HCT116 (cell line): ENCODE data around the gene GABRA6. TPM values are rescaled to one million over a fixed set of nuclear protein-coding genes. Genes with fewer than 3 reads are reported as not detected.

Experiments
- ATAC-seq: fragments of 200-7000 bp; cut with Tn5 transposase; 2 replicates; pipeline ENCODE4 v1.9.1; 2020; ENCODE audit warnings: mild to moderate bottlenecking, moderate library complexity
- BruUV-seq: library from RNA; stranded (reverse); fragments of 400-500 nt; replicated peaks from 2 replicates; lab custom pipeline; 2021; lab: Mats Ljungman, UMichigan
- CTCF ChIA-PET: fragments of 300-600 bp; sonication (Branson Sonifier 250); formaldehyde crosslinking; loops from one replicate; lab custom pipeline; 2021; ENCODE audit warnings: antibody characterized with exemption; lab: Charles Lee
- POLR2A ChIA-PET: fragments of 300-600, 350-600 bp; sonication (Branson Sonifier 250); formaldehyde crosslinking; loops from one replicate; lab custom pipeline; 2021; ENCODE audit warnings: antibody characterized with exemption; lab: Charles Lee
- RAD21 ChIA-PET, 2 experiments: fragments of 300-600 bp; sonication (Branson Sonifier 250); formaldehyde crosslinking; loops; one replicate each; lab custom pipeline; 2023; ENCODE audit warnings: low total read pairs in 2 of 2; ENCODE audit not compliant: uncharacterized antibody in 2 of 2, unreplicated experiment in 2 of 2, low non-redundant PET in 1 of 2; lab: Charles Lee
- DNase-seq: peaks from one replicate; pipeline ENCODE4 v3.0.0-alpha.2; 2010; ENCODE audit warnings: low read depth, low spot score
- H2AFZ ChIP-seq: fragments of 200-600 bp; shearing (Covaris generic), sonication (generic); 2 replicates; pipeline ENCODE4 v1.6.1; 2017; ENCODE audit warnings: low read depth, mixed run types, mixed read lengths, antibody characterized with exemption, low read length; ENCODE audit not compliant: poor library complexity, severe bottlenecking
- H3K27ac ChIP-seq: 2 replicates; pipeline ENCODE4 v1.5.1; 2012; ENCODE audit warnings: low read depth, low read length
- H3K27me3 ChIP-seq: fragments of 200-600 bp; sonication (generic); 2 replicates; pipeline ENCODE4 v1.6.1; 2016; ENCODE audit warnings: mixed run types, low read length, mixed read lengths; ENCODE audit not compliant: insufficient read depth
- H3K36me3 ChIP-seq, 2 experiments: fragments of 200-500 bp in 1 of 2; fragments of 200-600 bp in 1 of 2; sonication (Bioruptor generic) in 1 of 2; sonication (generic) in 1 of 2; 2 replicates each; pipeline versions ENCODE4 v1.5.1 to v1.6.1; 2014 to 2016; ENCODE audit warnings: low read length in 2 of 2, inconsistent platforms in 1 of 2, mixed read lengths in 1 of 2, mixed run types in 1 of 2; ENCODE audit not compliant: insufficient read depth in 2 of 2, control insufficient read depth in 1 of 2
- H3K4me1 ChIP-seq, 2 experiments: fragments of 200-600 bp in 1 of 2; sonication (generic) in 1 of 2; 2 replicates each; pipeline versions ENCODE4 v1.5.1 to v1.6.1; 2012 to 2017; ENCODE audit warnings: low read length in 2 of 2, inconsistent platforms in 1 of 2, mild to moderate bottlenecking in 1 of 2, mixed read lengths in 1 of 2, mixed run types in 1 of 2, moderate library complexity in 1 of 2; ENCODE audit not compliant: insufficient read depth in 2 of 2, control insufficient read depth in 1 of 2
- H3K4me2 ChIP-seq: fragments of 200-600 bp; sonication (generic); 2 replicates; pipeline ENCODE4 v1.6.1; 2017; ENCODE audit warnings: mixed run types, low read length, mixed read lengths
- H3K4me3 ChIP-seq, 2 experiments: fragments of 200-600 bp in 1 of 2; sonication (generic) in 1 of 2; replicated peaks in 1 of 2; 2 replicates each; pipeline ENCODE4 v1.5.1; 2011 to 2016; ENCODE audit warnings: low read length in 2 of 2, control low read depth in 1 of 2, low read depth in 1 of 2, mild to moderate bottlenecking in 1 of 2, mixed read lengths in 1 of 2, mixed run types in 1 of 2
- H3K79me2 ChIP-seq: fragments of 200-600 bp; sonication (generic); 2 replicates; pipeline ENCODE4 v1.6.1; 2017; ENCODE audit warnings: mild to moderate bottlenecking, mixed run types, low read length, moderate library complexity, mixed read lengths; ENCODE audit not compliant: insufficient read depth
- H3K9ac ChIP-seq: fragments of 200-600 bp; sonication (generic); 2 replicates; pipeline ENCODE4 v1.6.1; 2016; ENCODE audit warnings: low read length, mixed read lengths
- H3K9me2 ChIP-seq: fragments of 200-600 bp; sonication (generic), shearing (Covaris generic); 2 replicates; pipeline ENCODE4 v1.6.1; 2017; ENCODE audit warnings: mixed run types, mild to moderate bottlenecking, moderate library complexity; ENCODE audit not compliant: insufficient read depth
- H3K9me3 ChIP-seq, 2 experiments: fragments of 200-500 bp in 1 of 2; fragments of 200-600 bp in 1 of 2; sonication (Bioruptor generic) in 1 of 2; sonication (generic) in 1 of 2; 2 replicates each; pipeline ENCODE4 v1.6.1; 2014 to 2017; ENCODE audit warnings: low read length in 2 of 2, mixed read lengths in 2 of 2, inconsistent platforms in 1 of 2, low read depth in 1 of 2, mild to moderate bottlenecking in 1 of 2, mixed run types in 1 of 2, moderate library complexity in 1 of 2; ENCODE audit not compliant: control insufficient read depth in 1 of 2, insufficient read depth in 1 of 2
- H4K20me1 ChIP-seq: fragments of 200-600 bp; sonication (generic), shearing (Covaris generic); 2 replicates; pipeline ENCODE4 v1.6.1; 2017; ENCODE audit warnings: mixed run types, mild to moderate bottlenecking, moderate library complexity; ENCODE audit not compliant: insufficient read depth
- CBX3 ChIP-seq: IDR thresholded peaks from 2 replicates; pipeline ENCODE4 v1.6.1; 2012; ENCODE audit warnings: low read depth
- CEBPB ChIP-seq: IDR thresholded peaks from 2 replicates; pipeline ENCODE4 v1.6.1; 2012; ENCODE audit warnings: low read depth
- EGR1 ChIP-seq: IDR thresholded peaks from 2 replicates; pipeline ENCODE4 v1.6.1; 2012; ENCODE audit warnings: low read depth
- FOSL1 ChIP-seq: IDR thresholded peaks from 2 replicates; pipeline ENCODE4 v1.6.1; 2012; ENCODE audit warnings: low read depth
- POLR2A ChIP-seq: IDR thresholded peaks from 2 replicates; pipeline ENCODE4 v1.7.0; 2011; ENCODE audit warnings: borderline replicate concordance; ENCODE audit not compliant: insufficient read depth, insufficient read length; ENCODE audit errors: extremely low read depth
- RAD21 ChIP-seq: IDR thresholded peaks from 2 replicates; pipeline ENCODE4 v1.6.1; 2012; ENCODE audit warnings: low read depth, mild to moderate bottlenecking
- SIN3A ChIP-seq: IDR thresholded peaks from 2 replicates; pipeline ENCODE4 v1.6.1; 2012; ENCODE audit warnings: low read depth
- SRF ChIP-seq: IDR thresholded peaks from 2 replicates; pipeline ENCODE4 v1.6.1; 2012; ENCODE audit warnings: low read depth
- intact Hi-C: fragments of 100-400 bp; cut with micrococcal nuclease; formaldehyde crosslinking; loops from 2 replicates; pipeline ENCODE4 v1.10.0; 2022
- total RNA-seq: library from RNA; stranded (reverse); gene quantifications from one replicate; pipeline ENCODE4 v1.2.1, GENCODE V29; 2021; ENCODE audit not compliant: unreplicated experiment
- TF ChIP-seq, protein P1 (sequence below): IDR thresholded peaks from 2 replicates; pipeline ENCODE4 v1.6.1; 2012
- TF ChIP-seq, protein P2 (sequence below): IDR thresholded peaks from 2 replicates; pipeline ENCODE4 v1.6.1; 2012; ENCODE audit warnings: low read depth
- TF ChIP-seq, protein P3 (sequence below), 3 experiments: fragments of 200-600 bp in 1 of 3; sonication (generic) in 1 of 3; IDR thresholded peaks in 2 of 3; conservative IDR thresholded peaks in 1 of 3; 2 replicates each; pipeline ENCODE4 v1.5.1; 2012 to 2017; ENCODE audit warnings: low read depth in 2 of 3, low read length in 2 of 3, antibody characterized with exemption in 1 of 3, borderline replicate concordance in 1 of 3, control low read depth in 1 of 3, mild to moderate bottlenecking in 1 of 3, mixed read lengths in 1 of 3, mixed run types in 1 of 3, moderate library complexity in 1 of 3; ENCODE audit not compliant: insufficient read depth in 1 of 3

Gene GABRA6
- total RNA-seq, 1 experiment from 2014 or later: not detected

GRCh38 chr5:161700065-161700464 lies 14.5 kb downstream of the GABRA6 start:
- ChIA-PET CTCF (no interaction called here), RAD21 (no interaction called here), POLR2A (no interaction called here)
- TF ChIP-seq, protein P1, sequence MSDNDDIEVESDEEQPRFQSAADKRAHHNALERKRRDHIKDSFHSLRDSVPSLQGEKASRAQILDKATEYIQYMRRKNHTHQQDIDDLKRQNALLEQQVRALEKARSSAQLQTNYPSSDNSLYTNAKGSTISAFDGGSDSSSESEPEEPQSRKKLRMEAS: no peak
- TF ChIP-seq CEBPB (no peak), RAD21 (no peak), FOSL1 (no peak), SRF (no peak), EGR1 (no peak), CBX3 (no peak), POLR2A (no peak), SIN3A (no peak)
- TF ChIP-seq, protein P2, sequence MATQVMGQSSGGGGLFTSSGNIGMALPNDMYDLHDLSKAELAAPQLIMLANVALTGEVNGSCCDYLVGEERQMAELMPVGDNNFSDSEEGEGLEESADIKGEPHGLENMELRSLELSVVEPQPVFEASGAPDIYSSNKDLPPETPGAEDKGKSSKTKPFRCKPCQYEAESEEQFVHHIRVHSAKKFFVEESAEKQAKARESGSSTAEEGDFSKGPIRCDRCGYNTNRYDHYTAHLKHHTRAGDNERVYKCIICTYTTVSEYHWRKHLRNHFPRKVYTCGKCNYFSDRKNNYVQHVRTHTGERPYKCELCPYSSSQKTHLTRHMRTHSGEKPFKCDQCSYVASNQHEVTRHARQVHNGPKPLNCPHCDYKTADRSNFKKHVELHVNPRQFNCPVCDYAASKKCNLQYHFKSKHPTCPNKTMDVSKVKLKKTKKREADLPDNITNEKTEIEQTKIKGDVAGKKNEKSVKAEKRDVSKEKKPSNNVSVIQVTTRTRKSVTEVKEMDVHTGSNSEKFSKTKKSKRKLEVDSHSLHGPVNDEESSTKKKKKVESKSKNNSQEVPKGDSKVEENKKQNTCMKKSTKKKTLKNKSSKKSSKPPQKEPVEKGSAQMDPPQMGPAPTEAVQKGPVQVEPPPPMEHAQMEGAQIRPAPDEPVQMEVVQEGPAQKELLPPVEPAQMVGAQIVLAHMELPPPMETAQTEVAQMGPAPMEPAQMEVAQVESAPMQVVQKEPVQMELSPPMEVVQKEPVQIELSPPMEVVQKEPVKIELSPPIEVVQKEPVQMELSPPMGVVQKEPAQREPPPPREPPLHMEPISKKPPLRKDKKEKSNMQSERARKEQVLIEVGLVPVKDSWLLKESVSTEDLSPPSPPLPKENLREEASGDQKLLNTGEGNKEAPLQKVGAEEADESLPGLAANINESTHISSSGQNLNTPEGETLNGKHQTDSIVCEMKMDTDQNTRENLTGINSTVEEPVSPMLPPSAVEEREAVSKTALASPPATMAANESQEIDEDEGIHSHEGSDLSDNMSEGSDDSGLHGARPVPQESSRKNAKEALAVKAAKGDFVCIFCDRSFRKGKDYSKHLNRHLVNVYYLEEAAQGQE: no peak
- TF ChIP-seq, protein P3, sequence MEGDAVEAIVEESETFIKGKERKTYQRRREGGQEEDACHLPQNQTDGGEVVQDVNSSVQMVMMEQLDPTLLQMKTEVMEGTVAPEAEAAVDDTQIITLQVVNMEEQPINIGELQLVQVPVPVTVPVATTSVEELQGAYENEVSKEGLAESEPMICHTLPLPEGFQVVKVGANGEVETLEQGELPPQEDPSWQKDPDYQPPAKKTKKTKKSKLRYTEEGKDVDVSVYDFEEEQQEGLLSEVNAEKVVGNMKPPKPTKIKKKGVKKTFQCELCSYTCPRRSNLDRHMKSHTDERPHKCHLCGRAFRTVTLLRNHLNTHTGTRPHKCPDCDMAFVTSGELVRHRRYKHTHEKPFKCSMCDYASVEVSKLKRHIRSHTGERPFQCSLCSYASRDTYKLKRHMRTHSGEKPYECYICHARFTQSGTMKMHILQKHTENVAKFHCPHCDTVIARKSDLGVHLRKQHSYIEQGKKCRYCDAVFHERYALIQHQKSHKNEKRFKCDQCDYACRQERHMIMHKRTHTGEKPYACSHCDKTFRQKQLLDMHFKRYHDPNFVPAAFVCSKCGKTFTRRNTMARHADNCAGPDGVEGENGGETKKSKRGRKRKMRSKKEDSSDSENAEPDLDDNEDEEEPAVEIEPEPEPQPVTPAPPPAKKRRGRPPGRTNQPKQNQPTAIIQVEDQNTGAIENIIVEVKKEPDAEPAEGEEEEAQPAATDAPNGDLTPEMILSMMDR (IDR thresholded peaks at IDR 0.05 in 2 of 3, conservative IDR thresholded peaks at IDR 0.05 in 1 of 3; ENCODE audit: borderline replicate concordance in 1 of 3, insufficient read depth in 1 of 3, low read depth in 2 of 3, low read length in 2 of 3): no peak
- no peaks in the 10 kb centered on the region for H3K36me3 ChIP-seq
- H3K4me3 ChIP-seq: no peak overlapping the region
- no peak overlapping the region for H3K9ac ChIP-seq
- no peak overlapping the region for H2AFZ ChIP-seq
- H3K4me1 ChIP-seq: no peaks in the 10 kb centered on the region
- H3K9me2 ChIP-seq: no peaks in the 10 kb centered on the region
- H4K20me1 ChIP-seq: no peaks in the 10 kb centered on the region
- DNase-seq: no peak
- intact Hi-C loops: no loop called here
- ATAC-seq: no peak
- no peak overlapping the region for H3K4me2 ChIP-seq
- H3K9me3 ChIP-seq: peaks cover 0 to 12% of the 10 kb centered on the region in 2 experiments; a peak in 1 of 4 replicates
- H3K27me3 ChIP-seq: no peaks in the 10 kb centered on the region
- BruUV-seq: no TSS peak
- no peaks in the 10 kb centered on the region for H3K79me2 ChIP-seq
- H3K27ac ChIP-seq: no peak overlapping the region
